Measurements from ENCODE around the gene CDH12.

- no peak for TF ChIP-seq POLR2AphosphoS5 (IDR thresholded peaks at IDR 0.05; ENCODE audit: low read depth, low read length)
- no peak for TF ChIP-seq POLR2A (IDR thresholded peaks at IDR 0.05; ENCODE audit: low read depth, low read length)
- TF ChIP-seq TAF1 (IDR thresholded peaks at IDR 0.05; ENCODE audit: low read depth, low read length) = no peak
- TF ChIP-seq SPI1 (IDR thresholded peaks at IDR 0.05; ENCODE audit: low read depth, low read length) = no peak
Observed at GRCh38 chr5:22063717-22064116, 789.4 kb downstream of the CDH12 start.

Measured in GM12891 (cell line).